ENCODE results near the gene KCNQ1. TPM values are rescaled to one million over a fixed set of nuclear protein-coding genes. Genes with fewer than 3 reads are reported as not detected.

Gene KCNQ1
- total RNA-seq, 5 donors from 2014 or later (not counting 1 experiment from before 2014, with no cell fraction given) = 20.9 to 32.9 (median 24.0) TPM

DNA sequence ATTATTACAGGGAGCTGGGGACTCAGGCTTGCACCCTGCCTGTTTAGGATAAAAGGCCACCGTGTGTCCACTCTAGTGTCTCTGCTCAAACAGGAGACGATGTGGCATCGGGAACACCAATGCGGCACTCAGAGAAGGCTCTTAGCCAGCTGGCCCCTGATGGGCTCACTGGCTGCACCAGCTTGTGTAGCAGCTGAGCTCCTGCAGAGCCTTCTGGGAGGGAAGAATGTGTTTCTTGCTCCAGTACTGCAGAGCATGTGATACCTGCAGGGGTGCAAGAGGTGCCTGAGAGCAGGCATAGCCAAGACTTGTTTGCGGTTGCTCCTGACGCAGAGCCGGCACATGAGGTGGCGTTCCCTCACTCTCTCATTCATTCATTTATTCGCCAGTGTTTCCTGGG is 299.4 kb downstream of the KCNQ1 start:
- 95% methylated on average over 7 of the region's 9 CpGs for WGBS (ENCODE audit: insufficient coverage)
- H3K9me3 Mint-ChIP-seq = no peaks in the 10 kb centered on the region
- H3K36me3 ChIP-seq (ENCODE audit: control insufficient read depth in 2 of 2, extremely low read depth in 1 of 2, insufficient read depth in 1 of 2, low read length in 1 of 2) = no peaks in the 10 kb centered on the region
- H3K27me3 Mint-ChIP-seq = no peaks in the 10 kb centered on the region
- ATAC-seq (replicated peaks in 1 of 4) (no peak), DNase-seq (no peak)
- H3K9me3 ChIP-seq = no peaks in the 10 kb centered on the region
- H3K36me3 Mint-ChIP-seq = peaks cover 7% of the 10 kb centered on the region
- H3K4me3 ChIP-seq (ENCODE audit: control insufficient read depth in 1 of 2, extremely low read depth in 1 of 2, low read length in 1 of 2) = no peak overlapping the region
- no peaks in the 10 kb centered on the region for H3K4me1 Mint-ChIP-seq
- H3K27me3 ChIP-seq (replicated peaks in 1 of 2; ENCODE audit: control insufficient read depth in 2 of 2, extremely low read depth in 1 of 2, insufficient read depth in 2 of 2, low read length in 1 of 2) = peaks cover 0 to 3% of the 10 kb centered on the region in 2 experiments
- H3K4me3 Mint-ChIP-seq = no peak overlapping the region
- ChIA-PET POLR2A (no interaction called here), CTCF (no interaction called here)
- H3K27ac ChIP-seq (ENCODE audit: low read length) = no peak overlapping the region
- H3K4me1 ChIP-seq (ENCODE audit: control insufficient read depth in 1 of 2, extremely low read depth in 1 of 2, insufficient read depth in 2 of 2, low read length in 2 of 2) = no peaks in the 10 kb centered on the region
- H3K27ac Mint-ChIP-seq = no peak overlapping the region

DNA sequence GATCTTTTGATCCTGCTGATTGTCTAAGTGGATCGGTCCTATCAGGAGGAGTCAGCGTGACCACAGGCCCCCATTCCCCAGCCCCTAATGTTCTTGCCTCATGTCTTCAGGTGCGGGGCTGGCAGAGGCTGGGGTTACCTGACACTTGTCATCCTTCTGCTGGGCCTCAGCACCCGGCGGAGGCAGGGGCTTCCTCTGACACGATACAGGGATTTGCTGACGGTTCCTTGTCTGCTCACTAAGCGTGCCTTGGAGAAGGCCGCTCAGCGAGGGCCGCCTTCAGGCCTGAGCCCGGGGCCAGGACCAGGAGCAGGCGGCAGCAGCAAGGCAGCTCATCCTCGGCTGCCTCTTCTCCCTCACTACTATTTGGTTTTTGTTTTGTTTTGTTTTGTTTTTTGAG is 300.7 kb downstream of the KCNQ1 start:
- ChIA-PET POLR2A (no interaction called here), CTCF (no interaction called here)
- Histone ChIP-seq H3K4me1 (ENCODE audit: control insufficient read depth in 1 of 2, extremely low read depth in 1 of 2, insufficient read depth in 2 of 2, low read length in 2 of 2) (no peaks in the 10 kb centered on the region), H3K9me3 (no peaks in the 10 kb centered on the region), H3K36me3 (ENCODE audit: control insufficient read depth in 2 of 2, extremely low read depth in 1 of 2, insufficient read depth in 1 of 2, low read length in 1 of 2) (no peaks in the 10 kb centered on the region), H3K27ac (ENCODE audit: low read length) (no peak overlapping the region), H3K4me3 (ENCODE audit: control insufficient read depth in 1 of 2, extremely low read depth in 1 of 2, low read length in 1 of 2) (no peak overlapping the region), H3K27me3 (replicated peaks in 1 of 2; ENCODE audit: control insufficient read depth in 2 of 2, extremely low read depth in 1 of 2, insufficient read depth in 2 of 2, low read length in 1 of 2) (peaks cover 0 to 3% of the 10 kb centered on the region in 2 experiments)
- ATAC-seq (replicated peaks in 1 of 4) (no peak), DNase-seq (peak in 1 of 35 experiments; percentile 0)
- Mint-ChIP-seq H3K4me1 (no peaks in the 10 kb centered on the region), H3K9me3 (no peaks in the 10 kb centered on the region), H3K27me3 (no peaks in the 10 kb centered on the region), H3K4me3 (no peak overlapping the region), H3K36me3 (peaks cover 7% of the 10 kb centered on the region), H3K27ac (no peak overlapping the region)
- 97% methylated on average over 9 of the region's 14 CpGs for WGBS (ENCODE audit: insufficient coverage)

DNA sequence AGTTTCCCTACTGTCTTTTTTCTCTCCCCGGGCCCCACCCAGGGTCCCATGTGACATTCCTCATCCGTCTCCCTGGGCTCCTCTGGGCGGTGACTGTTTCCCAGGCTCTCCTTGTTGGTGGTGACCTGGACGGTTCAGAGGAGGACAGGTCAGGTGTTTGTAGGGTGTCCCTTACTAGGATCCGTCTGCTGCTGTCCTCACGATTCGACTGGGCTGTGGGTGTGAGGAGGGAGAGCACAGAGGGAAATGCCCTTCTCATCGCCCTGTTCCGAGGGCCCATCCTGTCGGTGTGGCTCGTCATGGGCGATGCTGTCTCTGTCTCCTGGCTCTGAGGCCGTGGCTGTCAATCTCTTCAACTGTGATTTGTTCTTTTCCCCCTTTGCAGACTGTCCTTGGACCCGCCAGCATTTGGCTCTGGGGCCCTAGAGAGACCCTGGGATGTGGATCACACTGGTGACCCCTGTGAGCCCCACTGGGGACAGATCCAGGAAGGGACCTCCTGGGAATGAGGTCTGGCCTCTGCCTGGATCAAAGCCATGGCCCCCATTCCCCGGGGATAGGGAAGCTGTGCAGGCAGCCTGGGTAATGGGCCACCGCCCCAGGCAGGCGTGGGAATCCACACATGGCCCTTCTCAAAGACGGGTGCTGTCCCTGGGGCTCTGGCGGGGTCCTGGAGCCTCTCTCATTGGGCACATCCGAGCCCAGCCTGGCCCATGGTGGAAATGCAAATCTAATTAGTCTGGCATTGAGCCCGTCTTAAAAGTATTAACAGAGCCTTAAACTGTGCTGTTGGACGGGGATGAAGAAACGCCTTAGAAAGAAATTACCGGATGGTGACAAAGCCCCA is 301.8 kb downstream of the KCNQ1 start:
- Histone ChIP-seq H3K9me3 (no peaks in the 10 kb centered on the region), H3K4me1 (ENCODE audit: control insufficient read depth in 1 of 2, extremely low read depth in 1 of 2, insufficient read depth in 2 of 2, low read length in 2 of 2) (no peaks in the 10 kb centered on the region), H3K4me3 (ENCODE audit: control insufficient read depth in 1 of 2, extremely low read depth in 1 of 2, low read length in 1 of 2) (no peak overlapping the region), H3K27me3 (replicated peaks in 1 of 2; ENCODE audit: control insufficient read depth in 2 of 2, extremely low read depth in 1 of 2, insufficient read depth in 2 of 2, low read length in 1 of 2) (peaks cover 0 to 3% of the 10 kb centered on the region in 2 experiments), H3K27ac (ENCODE audit: low read length) (no peak overlapping the region), H3K36me3 (ENCODE audit: control insufficient read depth in 2 of 2, extremely low read depth in 1 of 2, insufficient read depth in 1 of 2, low read length in 1 of 2) (no peaks in the 10 kb centered on the region)
- 85% methylated on average over 15 of the region's 24 CpGs for WGBS (ENCODE audit: insufficient coverage)
- Mint-ChIP-seq H3K27me3 (no peaks in the 10 kb centered on the region), H3K27ac (no peak overlapping the region), H3K36me3 (peaks cover 10% of the 10 kb centered on the region), H3K4me3 (no peak overlapping the region), H3K9me3 (no peaks in the 10 kb centered on the region), H3K4me1 (no peaks in the 10 kb centered on the region)
- POLR2A ChIA-PET = no interaction called here
- DNase-seq (peak in 1 of 35 experiments; percentile 1), ATAC-seq (replicated peaks in 1 of 4) (no peak)
- CTCF ChIA-PET = no interaction called here

DNA sequence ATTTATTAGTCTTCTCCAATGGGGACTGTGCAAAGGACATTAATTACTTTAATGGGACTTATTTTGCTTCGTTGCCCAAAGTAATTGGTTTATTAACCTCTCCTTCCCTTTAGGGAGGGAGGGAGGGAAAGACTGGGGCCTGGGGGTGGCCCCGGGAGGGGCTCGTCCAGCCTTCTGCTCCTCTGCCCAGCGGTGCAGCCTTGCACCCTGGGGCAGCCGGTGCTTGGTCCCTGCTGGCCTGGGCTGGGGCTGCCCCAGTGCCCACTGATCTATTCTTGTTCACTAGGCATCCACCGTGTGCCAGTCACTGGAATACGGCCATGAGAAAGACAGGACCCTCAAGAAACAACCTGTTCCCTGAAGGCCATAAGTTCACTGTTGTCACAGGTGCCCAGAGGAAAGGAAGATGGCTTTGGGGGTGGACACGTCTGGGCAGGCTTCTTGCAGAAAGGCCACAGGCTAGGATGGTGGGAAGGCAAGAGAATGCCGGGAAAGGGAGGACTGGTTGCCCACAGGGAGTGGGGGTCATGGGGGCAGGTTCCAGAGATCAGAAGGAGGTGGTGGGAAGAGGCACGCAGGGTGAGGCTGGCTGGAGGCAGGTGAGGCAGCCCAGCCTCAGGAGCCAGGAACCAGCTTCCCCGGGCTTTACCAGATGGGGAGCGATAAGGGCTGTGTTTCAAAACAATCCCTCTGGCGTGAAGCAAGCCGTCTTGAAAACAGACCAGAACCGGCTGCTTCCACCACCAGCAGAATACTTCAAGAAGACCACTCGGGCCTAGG is 302.6 kb downstream of the KCNQ1 start:
- peaks cover 14% of the 10 kb centered on the region for H3K36me3 Mint-ChIP-seq
- Histone ChIP-seq H3K4me1 (ENCODE audit: control insufficient read depth in 1 of 2, extremely low read depth in 1 of 2, insufficient read depth in 2 of 2, low read length in 2 of 2) (no peaks in the 10 kb centered on the region), H3K27ac (ENCODE audit: low read length) (no peak overlapping the region), H3K36me3 (ENCODE audit: control insufficient read depth in 2 of 2, extremely low read depth in 1 of 2, insufficient read depth in 1 of 2, low read length in 1 of 2) (no peaks in the 10 kb centered on the region), H3K27me3 (replicated peaks in 1 of 2; ENCODE audit: control insufficient read depth in 2 of 2, extremely low read depth in 1 of 2, insufficient read depth in 2 of 2, low read length in 1 of 2) (peaks cover 0 to 3% of the 10 kb centered on the region in 2 experiments), H3K9me3 (no peaks in the 10 kb centered on the region), H3K4me3 (ENCODE audit: control insufficient read depth in 1 of 2, extremely low read depth in 1 of 2, low read length in 1 of 2) (no peak overlapping the region)
- no peak for DNase-seq
- H3K4me1 Mint-ChIP-seq = no peaks in the 10 kb centered on the region
- ChIA-PET POLR2A (no interaction called here), CTCF (no interaction called here)
- no peaks in the 10 kb centered on the region for H3K9me3 Mint-ChIP-seq
- ATAC-seq (replicated peaks in 1 of 4) = no peak
- H3K27ac Mint-ChIP-seq = no peak overlapping the region
- H3K27me3 Mint-ChIP-seq = no peaks in the 10 kb centered on the region
- 86% methylated on average over 13 of the region's 16 CpGs for WGBS (ENCODE audit: insufficient coverage)
- H3K4me3 Mint-ChIP-seq = no peak overlapping the region

DNA sequence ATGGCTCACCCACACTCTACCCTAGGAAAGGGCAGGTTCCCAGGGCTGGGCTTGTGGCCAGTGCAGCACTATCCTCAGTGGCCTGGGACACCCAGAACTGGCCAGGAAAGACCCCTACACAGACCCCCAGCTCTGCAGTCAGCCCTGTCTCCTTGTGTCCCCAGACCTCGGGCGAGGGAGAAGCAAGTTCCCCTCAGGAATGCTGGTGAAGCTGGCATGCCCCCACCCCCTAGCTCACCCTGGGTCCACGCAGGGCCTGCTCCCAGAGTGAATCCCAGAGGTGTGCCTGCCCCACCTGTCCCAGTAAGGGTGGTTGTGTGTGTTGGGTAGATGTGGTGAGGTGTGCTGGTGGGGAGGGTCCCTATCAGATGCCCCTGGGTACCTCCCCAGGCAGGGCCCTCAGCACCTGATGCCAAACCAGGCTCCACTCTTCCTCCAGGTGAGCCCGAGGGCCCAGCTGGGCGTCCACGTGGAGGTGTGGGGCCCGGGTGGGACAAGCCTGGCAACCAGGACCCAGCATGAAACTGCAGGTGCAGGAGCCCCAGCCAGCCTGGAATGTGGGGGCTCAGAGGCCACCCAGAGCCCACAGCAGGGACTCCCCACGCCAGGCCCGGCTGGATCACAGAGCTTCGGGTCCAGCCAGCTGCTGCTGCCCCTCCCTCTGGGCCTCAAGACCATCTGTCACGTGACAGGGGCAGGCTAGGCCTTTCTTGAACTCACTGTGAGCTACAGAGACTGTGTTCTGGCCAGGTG is 303.4 kb downstream of the KCNQ1 start:
- Histone ChIP-seq H3K4me1 (ENCODE audit: control insufficient read depth in 1 of 2, extremely low read depth in 1 of 2, insufficient read depth in 2 of 2, low read length in 2 of 2) (no peaks in the 10 kb centered on the region), H3K9me3 (no peaks in the 10 kb centered on the region), H3K4me3 (ENCODE audit: control insufficient read depth in 1 of 2, extremely low read depth in 1 of 2, low read length in 1 of 2) (no peak overlapping the region), H3K27me3 (replicated peaks in 1 of 2; ENCODE audit: control insufficient read depth in 2 of 2, extremely low read depth in 1 of 2, insufficient read depth in 2 of 2, low read length in 1 of 2) (peaks cover 0 to 3% of the 10 kb centered on the region in 2 experiments), H3K27ac (ENCODE audit: low read length) (no peak overlapping the region), H3K36me3 (ENCODE audit: control insufficient read depth in 2 of 2, extremely low read depth in 1 of 2, insufficient read depth in 1 of 2, low read length in 1 of 2) (no peaks in the 10 kb centered on the region)
- Mint-ChIP-seq H3K4me3 (no peak overlapping the region), H3K36me3 (peaks cover 19% of the 10 kb centered on the region), H3K4me1 (no peaks in the 10 kb centered on the region), H3K27ac (no peak overlapping the region), H3K9me3 (no peaks in the 10 kb centered on the region), H3K27me3 (no peaks in the 10 kb centered on the region)
- no peak for ATAC-seq (replicated peaks in 1 of 4)
- POLR2A ChIA-PET = no interaction called here
- peak in 1 of 35 experiments; percentile 2 for DNase-seq
- CTCF ChIA-PET = no interaction called here
- WGBS (ENCODE audit: insufficient coverage) = 64% methylated on average over 6 of the region's 11 CpGs

DNA sequence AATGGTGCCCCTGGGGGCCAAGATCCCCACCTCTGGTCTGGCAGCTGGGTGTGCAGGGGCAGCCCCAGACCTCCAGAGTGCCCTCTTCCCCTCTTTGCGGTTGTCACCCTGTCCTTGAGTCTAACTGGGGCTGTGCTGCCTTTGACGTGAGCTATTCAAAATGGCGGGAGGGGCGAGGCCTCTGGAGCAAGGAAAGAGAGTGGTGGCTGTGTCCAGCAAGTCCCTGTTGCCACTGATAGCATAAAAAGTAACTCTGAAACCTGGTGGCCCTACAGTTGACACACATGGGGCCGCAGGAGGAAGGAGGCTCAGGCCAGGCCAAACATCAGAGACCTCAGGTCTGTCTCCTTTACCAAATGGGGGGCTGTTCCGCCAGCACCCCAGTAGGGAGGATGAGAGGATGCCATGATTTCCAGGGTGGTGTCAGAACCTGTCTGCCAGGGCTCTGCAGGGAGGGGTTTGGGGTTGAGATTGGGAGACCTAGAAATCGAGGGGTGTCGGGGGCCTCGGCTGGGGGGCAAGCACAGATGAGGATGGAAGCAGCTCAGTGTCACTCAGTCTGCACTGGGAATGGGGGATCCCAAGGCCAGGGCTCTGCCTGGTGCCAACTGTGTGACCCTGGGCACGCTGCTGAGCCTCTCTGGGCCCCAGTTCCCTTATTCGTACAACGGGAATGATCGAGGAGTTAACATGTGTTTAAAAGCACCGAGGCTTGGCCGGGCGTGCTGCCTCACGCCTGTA is 304.2 kb downstream of the KCNQ1 start:
- H3K9me3 ChIP-seq = no peaks in the 10 kb centered on the region
- 93% methylated on average over 12 of the region's 17 CpGs for WGBS (ENCODE audit: insufficient coverage)
- H3K36me3 ChIP-seq (ENCODE audit: control insufficient read depth in 2 of 2, extremely low read depth in 1 of 2, insufficient read depth in 1 of 2, low read length in 1 of 2) = no peaks in the 10 kb centered on the region
- H3K27me3 Mint-ChIP-seq = no peaks in the 10 kb centered on the region
- ChIA-PET CTCF (interaction anchor here in 1 of 2 donors (0.6 kb wide), 1 partner anchor 226 kb away, joined by 3 read pairs; no protein-coding TSS in a partner anchor), POLR2A (no interaction called here)
- no peak overlapping the region for H3K4me3 ChIP-seq (ENCODE audit: control insufficient read depth in 1 of 2, extremely low read depth in 1 of 2, low read length in 1 of 2)
- H3K4me3 Mint-ChIP-seq = no peak overlapping the region
- peaks cover 0 to 3% of the 10 kb centered on the region in 2 experiments for H3K27me3 ChIP-seq (replicated peaks in 1 of 2; ENCODE audit: control insufficient read depth in 2 of 2, extremely low read depth in 1 of 2, insufficient read depth in 2 of 2, low read length in 1 of 2)
- no peak overlapping the region for H3K27ac Mint-ChIP-seq
- H3K4me1 ChIP-seq (ENCODE audit: control insufficient read depth in 1 of 2, extremely low read depth in 1 of 2, insufficient read depth in 2 of 2, low read length in 2 of 2) = no peaks in the 10 kb centered on the region
- no peaks in the 10 kb centered on the region for H3K4me1 Mint-ChIP-seq
- peaks cover 26% of the 10 kb centered on the region for H3K36me3 Mint-ChIP-seq
- H3K27ac ChIP-seq (ENCODE audit: low read length) = no peak overlapping the region
- peaks cover 3 to 6% (median 4%) of the 10 kb centered on the region in 3 donors for H3K9me3 Mint-ChIP-seq
- DNase-seq (no peak), ATAC-seq (replicated peaks in 1 of 4) (no peak)

Data from T-cell (primary cell).